ENCODE results near the gene DLG2.

Gene DLG2

GRCh38 chr11:83711106-83711527, 1916.0 kb downstream of the DLG2 start:
- Mint-ChIP-seq H3K27ac (no peak overlapping the region), H3K4me3 (no peak overlapping the region), H3K9me3 (no peaks in the 10 kb centered on the region), H3K36me3 (ENCODE audit: low read depth) (no peaks in the 10 kb centered on the region), H3K27me3 (ENCODE audit: low read depth) (no peaks in the 10 kb centered on the region), H3K4me1 (peaks cover 6% of the 10 kb centered on the region)
- TF ChIP-seq CTCF (IDR thresholded peaks at IDR 0.05; ENCODE audit: unreplicated experiment in 3 of 3), result no peak

- no peaks in the 10 kb centered on the region for H3K27me3 Mint-ChIP-seq (ENCODE audit: low read depth)
- H3K36me3 Mint-ChIP-seq (ENCODE audit: low read depth), result no peaks in the 10 kb centered on the region
- no peak for TF ChIP-seq CTCF (IDR thresholded peaks at IDR 0.05; ENCODE audit: unreplicated experiment in 3 of 3)
Observed at GRCh38 chr11:83709434-83709833, 1917.7 kb downstream of the DLG2 start.

GRCh38 chr11:83706566-83706965, 1920.6 kb downstream of the DLG2 start:
- no peaks in the 10 kb centered on the region for H3K9me3 Mint-ChIP-seq
- TF ChIP-seq CTCF (IDR thresholded peaks at IDR 0.05; ENCODE audit: unreplicated experiment in 3 of 3), result no peak
- H3K27me3 Mint-ChIP-seq (ENCODE audit: low read depth), result no peaks in the 10 kb centered on the region
- H3K36me3 Mint-ChIP-seq (ENCODE audit: low read depth), result no peaks in the 10 kb centered on the region
- no peaks in the 10 kb centered on the region for H3K4me1 Mint-ChIP-seq
- no peak overlapping the region for H3K27ac Mint-ChIP-seq
- no peak overlapping the region for H3K4me3 Mint-ChIP-seq

More at GRCh38 chr11:83709434-83709833, 1917.7 kb downstream of the DLG2 start:
- no peaks in the 10 kb centered on the region for H3K9me3 Mint-ChIP-seq
- no peak overlapping the region for H3K27ac Mint-ChIP-seq
- H3K4me3 Mint-ChIP-seq, result no peak overlapping the region
- peaks cover 6% of the 10 kb centered on the region for H3K4me1 Mint-ChIP-seq

GRCh38 chr11:83702796-83703195, 1924.3 kb downstream of the DLG2 start:
- no peaks in the 10 kb centered on the region for H3K36me3 Mint-ChIP-seq (ENCODE audit: low read depth)
- H3K27me3 Mint-ChIP-seq (ENCODE audit: low read depth), result no peaks in the 10 kb centered on the region
- H3K9me3 Mint-ChIP-seq, result no peaks in the 10 kb centered on the region
- no peak for TF ChIP-seq CTCF (IDR thresholded peaks at IDR 0.05; ENCODE audit: unreplicated experiment in 3 of 3)
- H3K4me1 Mint-ChIP-seq, result no peaks in the 10 kb centered on the region
- H3K27ac Mint-ChIP-seq, result no peak overlapping the region
- H3K4me3 Mint-ChIP-seq, result no peak overlapping the region

GRCh38 chr11:83697518-83697917, 1929.6 kb downstream of the DLG2 start:
- Mint-ChIP-seq H3K36me3 (ENCODE audit: low read depth) (no peaks in the 10 kb centered on the region), H3K9me3 (no peaks in the 10 kb centered on the region), H3K4me1 (peaks cover 6% of the 10 kb centered on the region), H3K27ac (no peak overlapping the region), H3K4me3 (no peak overlapping the region), H3K27me3 (ENCODE audit: low read depth) (no peaks in the 10 kb centered on the region)
- TF ChIP-seq CTCF (IDR thresholded peaks at IDR 0.05; ENCODE audit: unreplicated experiment in 3 of 3), result no peak

- H3K27me3 Mint-ChIP-seq (ENCODE audit: low read depth), result no peaks in the 10 kb centered on the region
- no peak for TF ChIP-seq CTCF (IDR thresholded peaks at IDR 0.05; ENCODE audit: unreplicated experiment in 3 of 3)
- no peak overlapping the region for H3K4me3 Mint-ChIP-seq
- no peak overlapping the region for H3K27ac Mint-ChIP-seq
- H3K9me3 Mint-ChIP-seq, result no peaks in the 10 kb centered on the region
- H3K36me3 Mint-ChIP-seq (ENCODE audit: low read depth), result no peaks in the 10 kb centered on the region
- H3K4me1 Mint-ChIP-seq, result peaks cover 12% of the 10 kb centered on the region
Observed at GRCh38 chr11:83695046-83695445, 1932.1 kb downstream of the DLG2 start.

All from nephron (organoid).